Measurements from ENCODE around the gene NPBWR2.

- TF ChIP-seq POLR2A (IDR thresholded peaks at IDR 0.05) (no peak), CTCF (IDR thresholded peaks at IDR 0.05) (no peak), EP300 (IDR thresholded peaks at IDR 0.05; ENCODE audit: low read depth) (no peak)
Measured at GRCh38 chr20:64121586-64121985, 14.2 kb upstream of the NPBWR2 start.

All from transverse colon (tissue), 3 donors.